Osteoblast (primary cell): ENCODE measurements around the gene PDLIM7. TPM values are rescaled to one million over a fixed set of nuclear protein-coding genes. Genes with fewer than 3 reads are reported as not detected.

Experiments
- DNase-seq: peaks from one replicate; pipeline ENCODE4 v3.0.0; 2011; ENCODE audit warnings: low spot score, mixed read lengths; ENCODE audit not compliant: insufficient read length; ENCODE audit errors: missing footprints
- H2AFZ ChIP-seq: 2 replicates; pipeline ENCODE4 v1.6.0; 2011; ENCODE audit warnings: mild to moderate bottlenecking, low read length
- H3K27ac ChIP-seq: 2 replicates; pipeline ENCODE4 v1.5.1; 2011; ENCODE audit warnings: mild to moderate bottlenecking, low read depth, low read length, moderate library complexity
- H3K27me3 ChIP-seq: 2 replicates; pipeline ENCODE4 v1.6.0; 2012; ENCODE audit warnings: mild to moderate bottlenecking, control low read depth, inconsistent platforms, low read length, moderate library complexity; ENCODE audit not compliant: insufficient read depth
- H3K36me3 ChIP-seq: 2 replicates; pipeline ENCODE4 v1.5.1; 2011; ENCODE audit warnings: mild to moderate bottlenecking, low read length, control low read depth, moderate library complexity; ENCODE audit not compliant: insufficient read depth
- H3K4me1 ChIP-seq: 2 replicates; pipeline ENCODE4 v1.5.1; 2011; ENCODE audit warnings: mild to moderate bottlenecking, low read length, control low read depth, moderate library complexity; ENCODE audit not compliant: insufficient read depth
- H3K4me2 ChIP-seq: 2 replicates; pipeline ENCODE4 v1.6.0; 2011; ENCODE audit warnings: mild to moderate bottlenecking, low read length; ENCODE audit not compliant: insufficient read depth
- H3K4me3 ChIP-seq: fragments of 200-600 bp; sonication (generic); 3 replicates; pipeline ENCODE4 v1.5.1; 2012; ENCODE audit warnings: mild to moderate bottlenecking, low read length, inconsistent platforms; ENCODE audit not compliant: insufficient read depth
- H3K79me2 ChIP-seq: 2 replicates; pipeline ENCODE4 v1.6.0; 2012; ENCODE audit warnings: mild to moderate bottlenecking, low read length, control low read depth, inconsistent platforms; ENCODE audit not compliant: insufficient read depth
- H3K9me3 ChIP-seq: 2 replicates; pipeline ENCODE4 v1.5.1; 2011; ENCODE audit warnings: low read depth, low read length, control low read depth
- H4K20me1 ChIP-seq: 2 replicates; pipeline ENCODE4 v1.6.0; 2012; ENCODE audit warnings: mild to moderate bottlenecking, low read length, control low read depth; ENCODE audit not compliant: insufficient read depth
- CTCF ChIP-seq: IDR thresholded peaks from 2 replicates; pipeline ENCODE4 v1.5.1; 2011; ENCODE audit warnings: mild to moderate bottlenecking, low read depth, low read length, moderate library complexity; ENCODE audit errors: extremely low read depth
- total RNA-seq: library from RNA; depleted of rRNA; stranded (reverse); fragments of >200 nt; gene quantifications from 2 replicates; pipeline ENCODE4 v1.2.3, GENCODE V29; 2012

The PDLIM7 gene
- total RNA-seq, 1 donor: 159 TPM

- H3K79me2 ChIP-seq: peaks cover 49% of the 10 kb centered on the region
- H3K27ac ChIP-seq: peak overlapping the region; percentile 80
- no peak overlapping the region for H2AFZ ChIP-seq
- H4K20me1 ChIP-seq: peaks cover 58% of the 10 kb centered on the region
- H3K4me1 ChIP-seq: peaks cover 42% of the 10 kb centered on the region
- H3K27me3 ChIP-seq: no peaks in the 10 kb centered on the region
- peaks cover 33% of the 10 kb centered on the region for H3K36me3 ChIP-seq
- no peak for TF ChIP-seq CTCF
- peak overlapping the region; percentile 23 for H3K4me2 ChIP-seq
- H3K4me3 ChIP-seq: no peak overlapping the region
- H3K9me3 ChIP-seq: no peaks in the 10 kb centered on the region
- peak; percentile 85 for DNase-seq
Measured at GRCh38 chr5:177469750-177470525, 27.5 kb downstream of the PDLIM7 start.

- Histone ChIP-seq H2AFZ (no peak overlapping the region), H3K79me2 (peaks cover 49% of the 10 kb centered on the region), H4K20me1 (peaks cover 58% of the 10 kb centered on the region)
Measured at GRCh38 chr5:177468685-177469628, 28.4 kb downstream of the PDLIM7 start.

GRCh38 chr5:177468329-177468684 lies 29.1 kb downstream of the PDLIM7 start:
- Histone ChIP-seq H4K20me1 (peaks cover 58% of the 10 kb centered on the region), H3K4me3 (no peak overlapping the region), H3K27ac (no peak overlapping the region), H3K9me3 (no peaks in the 10 kb centered on the region), H3K36me3 (peaks cover 39% of the 10 kb centered on the region), H3K4me1 (peaks cover 38% of the 10 kb centered on the region), H3K4me2 (no peak overlapping the region), H2AFZ (no peak overlapping the region), H3K79me2 (peaks cover 51% of the 10 kb centered on the region), H3K27me3 (no peaks in the 10 kb centered on the region)
- DNase-seq: no peak
- no peak for TF ChIP-seq CTCF

More at GRCh38 chr5:177468685-177469628, 28.4 kb downstream of the PDLIM7 start:
- Histone ChIP-seq H3K36me3 (peaks cover 34% of the 10 kb centered on the region), H3K4me3 (no peak overlapping the region), H3K27ac (peak overlapping the region; percentile 80), H3K4me1 (peaks cover 38% of the 10 kb centered on the region), H3K9me3 (no peaks in the 10 kb centered on the region), H3K4me2 (no peak overlapping the region), H3K27me3 (no peaks in the 10 kb centered on the region)
- no peak for TF ChIP-seq CTCF
- peak; percentile 96 for DNase-seq

GRCh38 chr5:177467436-177467835 lies 30.0 kb downstream of the PDLIM7 start:
- no peak overlapping the region for H3K4me2 ChIP-seq
- no peaks in the 10 kb centered on the region for H3K9me3 ChIP-seq
- H3K27me3 ChIP-seq: no peaks in the 10 kb centered on the region
- peaks cover 56% of the 10 kb centered on the region for H4K20me1 ChIP-seq
- no peak for TF ChIP-seq CTCF
- H3K4me1 ChIP-seq: peaks cover 37% of the 10 kb centered on the region
- H2AFZ ChIP-seq: no peak overlapping the region
- no peak overlapping the region for H3K27ac ChIP-seq
- H3K79me2 ChIP-seq: peaks cover 48% of the 10 kb centered on the region
- H3K4me3 ChIP-seq: no peak overlapping the region
- DNase-seq: no peak
- peaks cover 47% of the 10 kb centered on the region for H3K36me3 ChIP-seq
